ENCODE measurements around the gene TEAD1.

DNA sequence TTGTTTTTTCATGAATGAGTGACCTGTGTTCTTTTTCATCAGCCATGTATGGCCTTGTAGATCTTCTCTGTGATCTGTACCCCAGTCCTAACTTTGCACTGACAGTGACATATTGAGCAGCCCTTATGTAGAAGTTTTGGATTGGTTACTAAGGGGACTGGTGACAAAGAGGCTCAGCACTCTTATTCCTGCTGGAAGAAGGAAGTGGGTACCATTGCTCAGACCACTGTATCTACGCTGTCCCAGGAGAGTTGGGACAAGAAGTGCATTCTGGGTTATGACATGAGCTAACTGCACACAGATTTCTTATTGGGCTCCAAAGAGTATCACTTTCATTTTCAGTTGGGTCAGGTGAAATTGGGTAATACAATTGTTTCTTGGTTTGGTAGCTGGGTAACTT is 227.1 kb downstream of the TEAD1 start:
- TF ChIP-seq, protein P1, sequence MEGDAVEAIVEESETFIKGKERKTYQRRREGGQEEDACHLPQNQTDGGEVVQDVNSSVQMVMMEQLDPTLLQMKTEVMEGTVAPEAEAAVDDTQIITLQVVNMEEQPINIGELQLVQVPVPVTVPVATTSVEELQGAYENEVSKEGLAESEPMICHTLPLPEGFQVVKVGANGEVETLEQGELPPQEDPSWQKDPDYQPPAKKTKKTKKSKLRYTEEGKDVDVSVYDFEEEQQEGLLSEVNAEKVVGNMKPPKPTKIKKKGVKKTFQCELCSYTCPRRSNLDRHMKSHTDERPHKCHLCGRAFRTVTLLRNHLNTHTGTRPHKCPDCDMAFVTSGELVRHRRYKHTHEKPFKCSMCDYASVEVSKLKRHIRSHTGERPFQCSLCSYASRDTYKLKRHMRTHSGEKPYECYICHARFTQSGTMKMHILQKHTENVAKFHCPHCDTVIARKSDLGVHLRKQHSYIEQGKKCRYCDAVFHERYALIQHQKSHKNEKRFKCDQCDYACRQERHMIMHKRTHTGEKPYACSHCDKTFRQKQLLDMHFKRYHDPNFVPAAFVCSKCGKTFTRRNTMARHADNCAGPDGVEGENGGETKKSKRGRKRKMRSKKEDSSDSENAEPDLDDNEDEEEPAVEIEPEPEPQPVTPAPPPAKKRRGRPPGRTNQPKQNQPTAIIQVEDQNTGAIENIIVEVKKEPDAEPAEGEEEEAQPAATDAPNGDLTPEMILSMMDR (conservative IDR thresholded peaks at IDR 0.05), result no peak
- TF ChIP-seq ZFX (IDR thresholded peaks at IDR 0.05), result no peak
